ENCODE results near the gene TTC7B.

Gene TTC7B

GRCh38 chr14:90740946-90741681 lies 75.1 kb downstream of the TTC7B start:
- Histone ChIP-seq H3K23ac (ENCODE audit: low read depth, low read length, poor library complexity) (no peak overlapping the region), H3K18ac (ENCODE audit: low read length) (no peak overlapping the region), H3K9me3 (replicated peaks in 1 of 2; ENCODE audit: control insufficient read depth in 2 of 2, insufficient read depth in 1 of 2, low read depth in 1 of 2, low read length in 2 of 2) (no peaks in the 10 kb centered on the region), H2BK120ac (ENCODE audit: low read depth, low read length) (no peak overlapping the region), H3K4ac (ENCODE audit: low read length) (no peak overlapping the region), H3K14ac (ENCODE audit: low read length) (no peak overlapping the region), H3K36me3 (replicated peaks in 1 of 2; ENCODE audit: control insufficient read depth in 2 of 2, insufficient read depth in 2 of 2, low read length in 2 of 2) (peaks cover 0 to 14% of the 10 kb centered on the region in 2 donors), H2BK12ac (ENCODE audit: low read length) (no peak overlapping the region), H3K4me3 (ENCODE audit: low read length in 2 of 2) (no peak overlapping the region), H3K4me2 (ENCODE audit: insufficient read depth, low read length, poor library complexity, severe bottlenecking) (no peak overlapping the region), H3K79me1 (ENCODE audit: low read depth, low read length) (no peaks in the 10 kb centered on the region), H3K9ac (ENCODE audit: low read depth, low read length, poor library complexity) (no peak overlapping the region), H3K27ac (replicated peaks; ENCODE audit: low read length) (no peak overlapping the region), H3K4me1 (ENCODE audit: control insufficient read depth in 2 of 2, insufficient read depth in 1 of 2, low read depth in 1 of 2, low read length in 2 of 2) (no peaks in the 10 kb centered on the region), H4K8ac (ENCODE audit: low read depth, low read length) (no peak overlapping the region), H2AK5ac (ENCODE audit: low read depth, low read length) (no peak overlapping the region), H2BK5ac (ENCODE audit: low read length) (no peak overlapping the region), H2BK15ac (ENCODE audit: low read length) (no peak overlapping the region), H4K91ac (ENCODE audit: low read depth, low read length, poor library complexity) (no peak overlapping the region), H3K27me3 (ENCODE audit: control insufficient read depth in 3 of 3, insufficient read depth in 3 of 3, low read depth in 1 of 3, low read length in 3 of 3) (no peaks in the 10 kb centered on the region), H2AFZ (ENCODE audit: low read length) (no peak overlapping the region)
- WGBS, 2 donors (ENCODE audit: extremely low coverage in 2 of 2, insufficient read length in 2 of 2, insufficient replicate concordance in 1 of 2): no CpG with 5 or more reads among the region's 12 CpGs
- no peak for DNase-seq (ENCODE audit: low spot score)

- Histone ChIP-seq H3K23ac (ENCODE audit: low read depth, low read length, poor library complexity) (no peak overlapping the region), H2AFZ (ENCODE audit: low read length) (no peak overlapping the region), H3K4me2 (ENCODE audit: insufficient read depth, low read length, poor library complexity, severe bottlenecking) (no peak overlapping the region), H2BK12ac (ENCODE audit: low read length) (no peak overlapping the region), H4K91ac (ENCODE audit: low read depth, low read length, poor library complexity) (no peak overlapping the region), H3K4ac (ENCODE audit: low read length) (no peak overlapping the region), H3K4me3 (ENCODE audit: low read length in 2 of 2) (no peak overlapping the region), H3K4me1 (ENCODE audit: control insufficient read depth in 2 of 2, insufficient read depth in 1 of 2, low read depth in 1 of 2, low read length in 2 of 2) (no peaks in the 10 kb centered on the region), H3K18ac (ENCODE audit: low read length) (no peak overlapping the region), H2BK5ac (ENCODE audit: low read length) (no peak overlapping the region), H3K27me3 (ENCODE audit: control insufficient read depth in 3 of 3, insufficient read depth in 3 of 3, low read depth in 1 of 3, low read length in 3 of 3) (no peaks in the 10 kb centered on the region), H3K27ac (replicated peaks; ENCODE audit: low read length) (no peak overlapping the region), H2BK15ac (ENCODE audit: low read length) (no peak overlapping the region), H3K9ac (ENCODE audit: low read depth, low read length, poor library complexity) (no peak overlapping the region), H2BK120ac (ENCODE audit: low read depth, low read length) (no peak overlapping the region), H2AK5ac (ENCODE audit: low read depth, low read length) (no peak overlapping the region), H3K14ac (ENCODE audit: low read length) (no peak overlapping the region), H3K9me3 (replicated peaks in 1 of 2; ENCODE audit: control insufficient read depth in 2 of 2, insufficient read depth in 1 of 2, low read depth in 1 of 2, low read length in 2 of 2) (no peaks in the 10 kb centered on the region), H3K79me1 (ENCODE audit: low read depth, low read length) (no peaks in the 10 kb centered on the region), H3K36me3 (replicated peaks in 1 of 2; ENCODE audit: control insufficient read depth in 2 of 2, insufficient read depth in 2 of 2, low read length in 2 of 2) (peaks cover 0 to 14% of the 10 kb centered on the region in 2 donors), H4K8ac (ENCODE audit: low read depth, low read length) (no peak overlapping the region)
- DNase-seq (ENCODE audit: low spot score): no peak
- no CpG with 5 or more reads among the region's 8 CpGs for WGBS, 2 donors (ENCODE audit: extremely low coverage in 2 of 2, insufficient read length in 2 of 2, insufficient replicate concordance in 1 of 2)
Measured at GRCh38 chr14:90740081-90740480, 76.1 kb downstream of the TTC7B start.

- no peak overlapping the region for H2AK5ac ChIP-seq (ENCODE audit: low read depth, low read length)
- DNase-seq (ENCODE audit: low spot score): no peak
- H3K79me1 ChIP-seq (ENCODE audit: low read depth, low read length): no peaks in the 10 kb centered on the region
- H3K9ac ChIP-seq (ENCODE audit: low read depth, low read length, poor library complexity): no peak overlapping the region
- no peaks in the 10 kb centered on the region for H3K27me3 ChIP-seq (ENCODE audit: control insufficient read depth in 3 of 3, insufficient read depth in 3 of 3, low read depth in 1 of 3, low read length in 3 of 3)
- H3K4me1 ChIP-seq (ENCODE audit: control insufficient read depth in 2 of 2, insufficient read depth in 1 of 2, low read depth in 1 of 2, low read length in 2 of 2): no peaks in the 10 kb centered on the region
- H2BK12ac ChIP-seq (ENCODE audit: low read length): no peak overlapping the region
- no peaks in the 10 kb centered on the region for H3K9me3 ChIP-seq (replicated peaks in 1 of 2; ENCODE audit: control insufficient read depth in 2 of 2, insufficient read depth in 1 of 2, low read depth in 1 of 2, low read length in 2 of 2)
- no peak overlapping the region for H3K4ac ChIP-seq (ENCODE audit: low read length)
- no peak overlapping the region for H2BK120ac ChIP-seq (ENCODE audit: low read depth, low read length)
- H2BK15ac ChIP-seq (ENCODE audit: low read length): no peak overlapping the region
- no peak overlapping the region for H2AFZ ChIP-seq (ENCODE audit: low read length)
- H3K27ac ChIP-seq (replicated peaks; ENCODE audit: low read length): no peak overlapping the region
- H3K23ac ChIP-seq (ENCODE audit: low read depth, low read length, poor library complexity): no peak overlapping the region
- no peak overlapping the region for H3K4me2 ChIP-seq (ENCODE audit: insufficient read depth, low read length, poor library complexity, severe bottlenecking)
- H4K8ac ChIP-seq (ENCODE audit: low read depth, low read length): no peak overlapping the region
- H3K36me3 ChIP-seq (replicated peaks in 1 of 2; ENCODE audit: control insufficient read depth in 2 of 2, insufficient read depth in 2 of 2, low read length in 2 of 2): peaks cover 0 to 9% of the 10 kb centered on the region in 2 donors
- no peak overlapping the region for H2BK5ac ChIP-seq (ENCODE audit: low read length)
- WGBS, 2 donors (ENCODE audit: extremely low coverage in 2 of 2, insufficient read length in 2 of 2, insufficient replicate concordance in 1 of 2): no CpG with 5 or more reads among the region's 6 CpGs
- H4K91ac ChIP-seq (ENCODE audit: low read depth, low read length, poor library complexity): no peak overlapping the region
- H3K4me3 ChIP-seq (ENCODE audit: low read length in 2 of 2): no peak overlapping the region
- no peak overlapping the region for H3K18ac ChIP-seq (ENCODE audit: low read length)
- no peak overlapping the region for H3K14ac ChIP-seq (ENCODE audit: low read length)
Measured at GRCh38 chr14:90739318-90740068, 76.7 kb downstream of the TTC7B start.

- Histone ChIP-seq H3K23ac (ENCODE audit: low read depth, low read length, poor library complexity) (no peak overlapping the region), H3K18ac (ENCODE audit: low read length) (peak overlapping the region; percentile 38), H3K27ac (replicated peaks; ENCODE audit: low read length) (no peak overlapping the region), H3K4me2 (ENCODE audit: insufficient read depth, low read length, poor library complexity, severe bottlenecking) (no peak overlapping the region), H3K27me3 (ENCODE audit: control insufficient read depth in 3 of 3, insufficient read depth in 3 of 3, low read depth in 1 of 3, low read length in 3 of 3) (no peaks in the 10 kb centered on the region), H4K91ac (ENCODE audit: low read depth, low read length, poor library complexity) (no peak overlapping the region), H3K79me1 (ENCODE audit: low read depth, low read length) (no peaks in the 10 kb centered on the region), H2BK12ac (ENCODE audit: low read length) (no peak overlapping the region), H3K9ac (ENCODE audit: low read depth, low read length, poor library complexity) (peak overlapping the region; percentile 44), H2AK5ac (ENCODE audit: low read depth, low read length) (no peak overlapping the region), H2BK5ac (ENCODE audit: low read length) (no peak overlapping the region), H3K14ac (ENCODE audit: low read length) (no peak overlapping the region), H3K4me3 (ENCODE audit: low read length in 2 of 2) (no peak overlapping the region), H3K4ac (ENCODE audit: low read length) (no peak overlapping the region), H4K8ac (ENCODE audit: low read depth, low read length) (no peak overlapping the region), H2BK15ac (ENCODE audit: low read length) (no peak overlapping the region), H2AFZ (ENCODE audit: low read length) (no peak overlapping the region), H3K4me1 (ENCODE audit: control insufficient read depth in 2 of 2, insufficient read depth in 1 of 2, low read depth in 1 of 2, low read length in 2 of 2) (peaks cover 0 to 4% of the 10 kb centered on the region in 2 donors), H3K9me3 (replicated peaks in 1 of 2; ENCODE audit: control insufficient read depth in 2 of 2, insufficient read depth in 1 of 2, low read depth in 1 of 2, low read length in 2 of 2) (no peaks in the 10 kb centered on the region), H2BK120ac (ENCODE audit: low read depth, low read length) (no peak overlapping the region), H3K36me3 (replicated peaks in 1 of 2; ENCODE audit: control insufficient read depth in 2 of 2, insufficient read depth in 2 of 2, low read length in 2 of 2) (peaks cover 0 to 4% of the 10 kb centered on the region in 2 donors)
- no peak for DNase-seq (ENCODE audit: low spot score)
- WGBS, 2 donors (ENCODE audit: extremely low coverage in 2 of 2, insufficient read length in 2 of 2, insufficient replicate concordance in 1 of 2): no CpG with 5 or more reads among the region's 16 CpGs
Measured at GRCh38 chr14:90733139-90733808, 83.0 kb downstream of the TTC7B start.
